NCI-H2107 (cell line): ENCODE measurements around the gene CFAP73.
"Not testable (repeated sequence)": the region's sequence is repeated elsewhere in the genome, so short reads cannot be mapped to it uniquely, and the experiment has no call there.

Source experiments
- DNase-seq: peaks from one replicate; lab custom pipeline; 2025; lab: John Stamatoyannopoulos, UW

The CFAP73 gene

DNA sequence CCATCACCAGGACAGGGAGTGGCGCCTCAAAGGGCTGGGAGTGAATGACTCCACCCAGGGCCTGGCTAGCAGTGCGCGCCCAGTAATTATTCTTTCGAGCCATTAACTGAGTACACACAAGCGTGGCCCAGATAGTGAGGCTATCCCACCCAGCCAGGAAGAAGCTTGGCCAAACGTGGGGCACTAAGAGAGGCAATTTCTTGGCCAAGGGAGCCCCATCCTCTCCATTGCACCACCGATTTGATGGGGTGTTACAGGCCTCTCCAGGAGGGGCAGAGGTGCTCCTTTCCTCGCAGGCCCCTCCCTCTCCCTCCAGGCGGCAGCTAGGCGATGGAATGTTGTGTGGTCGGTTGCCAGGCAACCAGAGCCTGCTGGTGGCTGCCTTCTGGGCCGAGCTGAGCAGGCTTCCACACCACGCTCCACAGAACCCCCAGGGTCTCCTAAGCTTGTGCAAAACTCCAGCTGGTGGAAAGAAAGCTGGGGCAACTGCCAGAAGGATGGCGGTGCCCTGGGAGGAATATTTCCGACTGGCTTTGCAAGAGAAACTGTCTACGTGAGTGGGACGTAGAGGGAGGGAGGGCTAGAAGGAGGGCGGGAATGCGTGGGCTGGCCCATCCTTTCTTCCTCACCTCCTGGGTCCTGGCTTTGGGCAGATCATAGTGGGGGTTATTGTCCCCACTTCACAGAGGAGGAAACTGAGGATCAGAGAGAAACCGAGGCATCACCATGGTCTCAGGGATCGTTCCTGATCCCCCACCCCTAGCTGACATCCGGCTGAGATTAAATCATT, at the start of gene CFAP73:
Gene CFAP73, plus strand, starts transcription at position 364 of the 790 bp plus-strand sequence. Its CDS starts 134 bp downstream, at position 498.
- peak; percentile 51 for DNase-seq

GRCh38 chr12:113099764-113100163, 49.8 kb upstream of the CFAP73 start:
- DNase-seq: no peak

DNA sequence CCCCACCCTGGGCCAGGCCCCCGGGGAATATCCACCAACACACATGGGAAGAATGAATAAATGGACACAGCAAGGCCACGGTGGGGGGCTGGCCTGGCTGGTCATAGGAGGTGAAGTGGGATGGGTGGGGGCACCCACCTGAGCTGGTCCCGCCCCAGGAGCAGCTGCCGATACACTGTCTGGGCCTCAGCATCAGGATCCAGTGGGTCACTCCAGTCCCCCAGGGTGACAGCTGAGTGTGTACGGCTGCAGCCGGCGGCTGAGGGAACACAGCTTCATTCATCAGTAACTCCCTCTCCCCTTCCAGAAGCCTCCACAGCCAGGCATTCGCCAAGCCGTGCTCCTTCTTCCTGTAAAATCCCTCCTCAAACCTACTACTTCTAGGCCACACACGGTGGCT, 47.8 kb upstream of the CFAP73 start:
- DNase-seq: no peak

DNA sequence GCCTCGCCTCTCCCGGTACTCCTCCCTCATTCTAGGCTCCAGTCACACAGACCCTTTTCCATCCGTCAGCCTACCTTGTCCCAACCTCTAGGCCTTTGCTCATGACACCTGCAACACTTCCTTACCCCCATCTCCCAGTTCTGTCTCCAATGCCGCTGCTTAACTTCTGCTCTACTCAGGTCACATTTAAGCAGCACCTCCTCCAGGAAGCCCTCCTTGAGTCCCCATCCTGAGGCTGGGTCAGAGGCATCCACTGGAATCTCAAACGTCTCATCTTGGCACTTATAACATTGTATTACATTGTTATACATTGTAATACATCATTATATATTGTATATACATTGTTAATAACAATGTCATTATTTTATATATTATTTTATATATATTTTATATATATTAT, 46.7 kb upstream of the CFAP73 start:
- DNase-seq: no peak

GRCh38 chr12:113103756-113104450, 45.6 kb upstream of the CFAP73 start:
- peak; percentile 26 for DNase-seq

DNA sequence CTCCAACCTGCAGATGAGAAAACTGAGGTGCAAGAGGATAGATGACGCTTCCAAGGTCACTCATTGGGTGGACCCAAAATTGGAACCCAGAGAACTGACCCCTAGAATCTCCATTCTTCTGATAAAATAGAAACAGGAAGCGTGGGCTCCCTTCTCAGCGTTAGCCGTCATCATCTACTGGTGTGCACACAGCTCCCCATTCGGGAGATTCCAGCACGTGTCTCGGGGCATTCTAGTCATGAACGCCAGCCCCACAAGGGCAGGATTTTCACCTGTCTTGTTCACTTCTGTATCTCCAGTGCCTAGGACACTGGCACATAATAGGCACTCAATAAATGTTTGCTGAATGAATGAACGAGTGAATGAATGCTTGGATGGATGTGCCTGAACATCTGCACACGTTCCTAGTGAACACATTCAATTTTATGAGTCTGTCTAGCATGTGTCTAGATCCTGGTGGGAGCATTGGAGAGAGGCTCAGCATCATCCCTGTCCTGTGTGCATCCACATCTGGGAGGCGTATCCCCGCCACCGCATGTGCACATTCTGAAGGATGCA, 44.5 kb upstream of the CFAP73 start:
- no peak for DNase-seq

DNA sequence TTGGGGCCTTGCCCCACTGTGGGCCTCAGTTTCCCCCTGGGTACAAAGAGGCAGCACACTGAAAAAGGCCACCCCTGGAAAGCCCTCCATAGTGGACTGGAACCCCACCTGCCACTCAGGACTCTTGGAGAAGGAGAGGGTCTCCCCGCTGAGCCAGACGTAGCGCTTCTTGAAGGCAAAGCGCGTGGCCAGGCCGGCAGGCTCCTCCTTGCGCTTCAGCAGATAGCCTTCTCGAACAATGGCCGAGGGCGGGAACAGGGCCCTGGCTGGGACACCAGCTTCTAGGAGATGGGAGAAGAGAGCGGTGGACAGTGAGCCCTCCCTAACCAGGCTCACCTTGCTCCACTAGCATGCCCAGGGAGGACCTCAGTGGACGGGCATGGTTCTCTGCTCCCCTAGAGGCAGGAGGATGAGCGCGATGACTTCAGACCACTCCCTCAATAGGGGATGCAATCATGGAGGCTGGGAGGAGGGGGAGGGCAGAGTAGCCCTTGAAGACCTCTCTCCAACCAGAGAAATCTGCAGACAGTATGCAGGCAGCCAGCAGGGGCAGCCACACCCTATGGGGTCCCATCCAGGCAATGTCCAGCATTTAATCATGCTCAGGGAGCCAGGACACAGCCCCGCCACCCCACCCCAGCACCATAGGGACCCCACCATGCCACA, 43.8 kb upstream of the CFAP73 start:
- no peak for DNase-seq

GRCh38 chr12:113106361-113106760, 43.2 kb upstream of the CFAP73 start:
- DNase-seq: no peak

DNA sequence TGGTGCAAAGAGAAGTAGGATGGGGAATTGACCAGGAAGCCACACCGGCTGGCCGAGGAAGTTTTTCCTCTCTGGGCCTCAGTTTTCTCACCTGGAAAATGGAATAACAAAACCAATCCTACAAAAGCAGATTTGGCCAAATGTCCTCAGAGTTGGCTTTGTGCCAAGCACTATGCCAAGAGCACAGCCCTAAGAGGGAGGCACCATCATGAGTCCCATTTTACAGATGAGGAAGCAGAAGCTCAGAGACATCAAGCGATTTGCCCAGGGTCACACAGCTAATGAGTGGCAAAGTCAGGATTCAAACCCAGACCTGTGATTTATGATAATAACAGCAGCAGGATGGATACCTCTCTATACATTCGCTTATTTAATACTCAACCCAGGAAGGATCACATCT, 41.2 kb upstream of the CFAP73 start:
- DNase-seq: no peak

- DNase-seq: no peak
Measured at GRCh38 chr12:113109360-113109759, 40.2 kb upstream of the CFAP73 start.

DNA sequence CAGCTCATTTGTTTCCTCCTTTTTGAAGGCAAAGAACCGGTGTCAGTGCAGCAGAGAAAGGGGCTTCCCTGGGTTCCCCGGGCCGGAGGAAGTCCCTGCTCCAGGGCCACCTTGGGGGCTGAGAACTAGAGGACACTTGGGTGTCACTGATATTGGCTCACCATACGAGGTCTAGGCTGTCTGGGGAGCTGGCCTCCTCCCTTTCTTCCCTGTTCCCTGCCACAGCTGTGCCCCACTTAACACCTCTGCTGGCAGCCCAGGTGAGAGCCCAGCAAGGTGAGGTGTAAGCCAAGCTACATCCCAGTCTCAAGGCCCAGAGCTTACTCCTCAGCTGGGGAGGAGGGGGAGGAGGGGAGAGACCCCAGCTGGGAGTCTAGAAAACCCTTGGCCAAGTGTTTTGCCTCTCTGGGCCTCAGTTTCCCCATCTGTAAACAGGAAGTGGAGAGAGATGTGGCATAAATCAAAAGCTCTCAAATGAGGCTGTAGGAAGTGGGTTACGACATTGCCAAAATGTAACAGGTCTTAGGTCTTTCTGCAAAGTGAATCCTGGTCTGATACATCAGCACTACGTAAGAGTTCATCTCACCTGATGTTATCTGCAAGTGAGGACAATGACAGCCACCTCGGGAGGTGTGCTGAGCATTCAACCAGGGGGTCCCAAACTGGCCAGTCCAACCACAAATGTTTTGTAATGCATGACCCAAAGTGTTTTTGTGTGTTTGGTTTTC, 39.5 kb upstream of the CFAP73 start:
- DNase-seq: no peak

DNA sequence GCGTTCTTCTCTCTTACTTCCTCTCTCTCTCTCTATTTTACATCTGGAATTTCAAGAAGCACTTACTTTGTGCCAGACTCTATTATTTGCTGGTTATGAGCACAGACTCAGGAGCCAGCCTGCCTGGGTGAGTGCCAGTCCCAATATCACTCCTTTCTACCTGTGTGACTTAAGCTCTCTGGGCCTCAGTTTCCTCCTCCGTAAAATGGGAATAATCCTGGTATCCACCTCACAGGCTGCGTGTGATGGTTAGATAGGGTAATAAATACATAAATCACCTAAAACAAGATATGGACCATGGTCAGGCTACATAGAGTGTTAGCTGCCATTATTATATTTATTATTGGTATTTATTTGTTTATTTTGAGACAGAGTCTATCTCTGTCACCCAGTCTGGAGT, 38.3 kb upstream of the CFAP73 start:
- no peak for DNase-seq

DNA sequence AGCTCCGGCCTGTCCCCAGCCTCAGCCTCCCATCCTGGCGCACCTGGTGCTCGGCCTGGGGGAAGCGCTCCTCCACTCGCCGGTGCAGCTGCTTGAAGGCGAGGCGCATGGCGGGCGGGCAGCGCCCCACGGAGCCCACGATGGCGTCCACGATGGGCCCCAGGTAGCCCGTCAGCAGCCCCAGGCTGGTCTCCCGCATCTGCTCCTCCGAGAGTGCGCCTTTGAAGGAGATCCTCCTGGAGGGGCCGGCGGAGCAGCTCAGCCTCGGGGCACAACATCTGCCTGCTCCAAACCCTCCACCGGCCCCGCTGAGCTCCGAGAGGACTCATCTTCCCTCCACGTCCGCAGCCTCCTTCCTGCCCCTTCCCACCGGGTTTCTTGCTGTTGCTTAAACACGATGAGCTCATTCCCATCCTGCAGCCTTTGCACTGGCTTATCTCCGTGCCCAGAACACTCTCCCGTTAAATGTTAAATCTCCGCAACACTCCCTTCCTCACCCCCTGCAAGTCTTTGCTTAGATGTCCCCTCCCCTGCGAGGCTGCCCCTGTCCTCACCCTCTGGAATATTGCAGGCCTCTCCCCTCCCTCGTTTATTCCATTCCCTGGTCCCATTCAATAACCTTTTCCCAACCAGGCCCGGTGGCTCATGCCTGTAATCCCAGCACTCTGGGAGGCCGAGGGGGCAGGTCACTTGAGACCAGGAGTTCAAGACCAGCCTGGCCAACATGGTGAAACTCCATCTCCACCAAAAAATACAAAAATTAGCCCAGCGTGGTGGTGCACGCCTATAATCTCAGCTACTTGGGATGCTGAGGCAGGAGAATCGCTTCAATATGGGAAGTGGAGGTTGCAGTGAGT, 37.3 kb upstream of the CFAP73 start:
- DNase-seq: no peak

DNA sequence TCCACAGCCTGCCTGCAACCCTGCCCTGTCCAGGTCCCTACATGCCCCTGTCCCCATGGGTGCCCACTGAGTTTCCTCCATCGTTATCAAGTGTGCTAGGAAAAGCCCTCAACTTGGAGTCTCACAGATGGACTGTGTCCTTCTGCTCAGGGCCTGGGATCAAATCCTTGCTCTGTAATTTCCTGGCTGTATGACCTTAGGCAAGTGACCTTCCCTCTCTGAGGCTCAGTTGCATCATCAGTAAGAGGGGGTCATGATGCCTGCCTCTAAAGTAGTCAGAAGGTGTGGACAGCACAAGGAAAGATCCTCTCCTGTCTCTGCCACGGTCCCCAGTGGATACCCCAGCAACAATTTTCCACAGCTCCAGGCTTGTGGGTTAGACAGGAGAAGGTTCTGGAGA, 36.1 kb upstream of the CFAP73 start:
- DNase-seq: no peak

- DNase-seq: no peak
Measured at GRCh38 chr12:113114447-113115178, 34.9 kb upstream of the CFAP73 start.

GRCh38 chr12:113115455-113116126, 33.9 kb upstream of the CFAP73 start:
- DNase-seq: no peak

GRCh38 chr12:113116875-113117274, 32.6 kb upstream of the CFAP73 start:
- peak; percentile 35 for DNase-seq

GRCh38 chr12:113117684-113118083, 31.8 kb upstream of the CFAP73 start:
- DNase-seq: not testable (repeated sequence)

- DNase-seq: no peak
Measured at GRCh38 chr12:113118142-113118541, 31.4 kb upstream of the CFAP73 start.
